ENCODE data around the gene ARHGEF4. TPM values are rescaled to one million over a fixed set of nuclear protein-coding genes. Genes with fewer than 3 reads are reported as not detected.

The ARHGEF4 gene
- polyA plus RNA-seq, 3 donors from 2014 or later: not detected

GRCh38 chr2:130846233-130846632 lies 9.5 kb downstream of the ARHGEF4 start:
- Mint-ChIP-seq H3K27me3 (ENCODE audit: low read depth in 3 of 3) (peaks cover 1 to 3% (median 2%) of the 10 kb centered on the region in 3 donors), H3K4me3 (no peak overlapping the region), H3K27ac (no peak overlapping the region), H3K4me1 (no peaks in the 10 kb centered on the region), H3K36me3 (no peaks in the 10 kb centered on the region), H3K9me3 (no peaks in the 10 kb centered on the region)
- DNase-seq: no peak

GRCh38 chr2:130846686-130847375 lies 10.1 kb downstream of the ARHGEF4 start:
- no peak for DNase-seq
- Mint-ChIP-seq H3K4me3 (no peak overlapping the region), H3K9me3 (no peaks in the 10 kb centered on the region), H3K4me1 (no peaks in the 10 kb centered on the region), H3K27ac (no peak overlapping the region), H3K36me3 (no peaks in the 10 kb centered on the region), H3K27me3 (ENCODE audit: low read depth in 3 of 3) (peaks cover 1 to 2% (median 2%) of the 10 kb centered on the region in 3 donors)

- H3K36me3 Mint-ChIP-seq: no peaks in the 10 kb centered on the region
- no peak overlapping the region for H3K4me3 Mint-ChIP-seq
- no peak for DNase-seq
- no peaks in the 10 kb centered on the region for H3K4me1 Mint-ChIP-seq
- no peak overlapping the region for H3K27ac Mint-ChIP-seq
- H3K9me3 Mint-ChIP-seq: no peaks in the 10 kb centered on the region
- H3K27me3 Mint-ChIP-seq (ENCODE audit: low read depth in 3 of 3): peaks cover 0 to 1% (median 0%) of the 10 kb centered on the region in 3 donors
These were observed 11.2 kb downstream of the ARHGEF4 start for GRCh38 chr2:130847776-130848525.

GRCh38 chr2:130848526-130849210 lies 12.0 kb downstream of the ARHGEF4 start:
- Mint-ChIP-seq H3K4me3 (no peak overlapping the region), H3K27ac (no peak overlapping the region), H3K27me3 (ENCODE audit: low read depth in 3 of 3) (peaks cover 0 to 1% (median 0%) of the 10 kb centered on the region in 3 donors), H3K9me3 (no peaks in the 10 kb centered on the region), H3K4me1 (no peaks in the 10 kb centered on the region), H3K36me3 (no peaks in the 10 kb centered on the region)
- DNase-seq: no peak

DNA sequence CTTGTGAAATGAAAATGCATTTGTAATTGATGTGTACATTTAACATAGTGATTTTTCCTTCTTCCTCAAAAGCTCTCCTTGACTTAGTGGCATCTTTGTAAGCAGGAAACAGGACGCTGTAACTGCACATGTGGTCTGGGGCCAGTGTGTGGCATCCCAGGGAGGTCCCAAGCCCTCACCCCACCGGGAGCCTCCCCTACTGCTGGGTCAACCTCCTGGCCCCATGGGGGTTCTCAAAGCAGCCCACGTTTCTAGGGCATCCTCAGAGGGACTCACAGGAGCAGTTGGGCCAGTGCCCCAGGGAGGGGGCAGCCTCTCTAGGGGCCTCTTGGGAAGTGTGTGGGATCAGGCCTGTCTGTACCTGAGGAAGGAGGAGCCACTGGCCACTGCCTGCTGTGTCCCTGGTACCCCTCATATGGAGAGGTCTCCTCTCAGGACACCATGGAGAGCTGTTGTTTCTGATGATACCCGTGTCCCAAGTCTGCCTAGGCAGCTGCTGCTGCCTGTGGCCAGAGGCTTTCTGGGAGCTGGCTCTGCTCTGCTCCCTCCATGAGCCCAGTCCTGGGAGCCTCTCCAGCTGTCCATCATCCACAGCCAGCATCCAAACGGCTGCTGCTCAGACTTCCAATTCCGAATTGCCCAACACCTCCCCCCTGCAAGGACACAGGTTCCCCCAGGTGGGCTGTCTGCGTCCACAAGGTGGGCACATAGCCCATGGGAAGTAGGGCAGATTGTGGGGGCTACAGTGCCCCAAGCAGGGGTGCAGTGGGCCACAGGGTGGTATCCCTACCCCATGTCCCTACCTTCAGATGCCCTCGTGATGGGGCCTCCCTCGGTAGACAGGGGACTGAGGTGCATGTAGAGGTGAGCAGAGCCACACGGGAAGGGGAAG lies 13.4 kb downstream of the ARHGEF4 start:
- no peaks in the 10 kb centered on the region for H3K4me1 Mint-ChIP-seq
- H3K27me3 Mint-ChIP-seq (ENCODE audit: low read depth in 3 of 3): peaks cover 0 to 2% (median 1%) of the 10 kb centered on the region in 3 donors
- no peak for DNase-seq
- no peak overlapping the region for H3K4me3 Mint-ChIP-seq
- H3K27ac Mint-ChIP-seq: no peak overlapping the region
- H3K9me3 Mint-ChIP-seq: no peaks in the 10 kb centered on the region
- H3K36me3 Mint-ChIP-seq: no peaks in the 10 kb centered on the region

- H3K9me3 Mint-ChIP-seq: peaks cover 0 to 4% (median 0%) of the 10 kb centered on the region in 6 donors
- no peak overlapping the region for H3K4me3 Mint-ChIP-seq
- H3K4me1 Mint-ChIP-seq: no peaks in the 10 kb centered on the region
- no peaks in the 10 kb centered on the region for H3K36me3 Mint-ChIP-seq
- DNase-seq: no peak
- no peak overlapping the region for H3K27ac Mint-ChIP-seq
- H3K27me3 Mint-ChIP-seq (ENCODE audit: low read depth in 3 of 3): peaks cover 0 to 2% (median 1%) of the 10 kb centered on the region in 3 donors
These were observed 14.3 kb downstream of the ARHGEF4 start for GRCh38 chr2:130850788-130851623.

DNA sequence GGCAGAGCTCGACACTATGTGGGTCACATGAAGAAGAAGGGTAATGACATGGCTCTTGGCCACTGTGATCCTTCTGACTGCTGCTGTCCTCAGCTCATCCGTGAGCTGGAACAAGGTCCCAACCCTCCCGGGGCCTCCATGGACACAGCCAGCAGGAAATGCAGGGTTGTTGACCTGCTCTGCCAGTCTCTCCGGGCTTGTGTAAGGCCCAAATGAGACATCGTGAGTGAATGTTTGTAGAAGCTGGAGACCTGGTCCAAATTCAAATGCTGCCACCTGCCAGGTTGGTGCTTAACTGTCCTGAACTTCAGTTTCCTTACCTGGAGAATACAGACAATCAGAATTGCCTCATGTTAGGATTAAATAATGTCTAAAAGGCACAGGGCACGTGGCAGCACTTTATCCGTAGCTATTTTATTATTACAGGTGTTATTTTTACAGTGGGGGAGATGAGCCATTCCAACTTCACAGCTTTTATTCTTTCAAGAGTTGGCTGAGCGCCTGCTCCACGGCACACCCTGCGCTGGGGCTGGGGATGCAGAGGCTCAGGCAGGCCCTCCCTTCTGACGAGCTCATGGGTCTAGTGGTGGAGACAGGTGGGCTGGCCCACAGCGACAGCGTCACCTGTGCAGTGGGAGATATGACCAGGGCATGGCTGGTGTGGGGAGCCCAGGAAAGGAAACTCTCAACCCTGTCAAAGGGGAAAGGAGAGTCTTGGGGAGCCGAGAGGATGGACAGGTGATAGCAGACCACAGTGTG lies 15.1 kb downstream of the ARHGEF4 start:
- Mint-ChIP-seq H3K36me3 (no peaks in the 10 kb centered on the region), H3K27me3 (ENCODE audit: low read depth in 3 of 3) (peaks cover 0 to 2% (median 1%) of the 10 kb centered on the region in 3 donors), H3K9me3 (peaks cover 0 to 6% (median 0%) of the 10 kb centered on the region in 6 donors), H3K4me1 (no peaks in the 10 kb centered on the region), H3K27ac (no peak overlapping the region), H3K4me3 (no peak overlapping the region)
- no peak for DNase-seq

- no peak overlapping the region for H3K4me3 Mint-ChIP-seq
- H3K27ac Mint-ChIP-seq: no peak overlapping the region
- H3K27me3 Mint-ChIP-seq (ENCODE audit: low read depth in 3 of 3): peaks cover 0 to 2% (median 1%) of the 10 kb centered on the region in 3 donors
- no peaks in the 10 kb centered on the region for H3K36me3 Mint-ChIP-seq
- peaks cover 0 to 6% (median 0%) of the 10 kb centered on the region in 6 donors for H3K9me3 Mint-ChIP-seq
- H3K4me1 Mint-ChIP-seq: no peaks in the 10 kb centered on the region
- no peak for DNase-seq
These were observed 15.9 kb downstream of the ARHGEF4 start for GRCh38 chr2:130852521-130853115.

GRCh38 chr2:130853391-130853790 lies 16.7 kb downstream of the ARHGEF4 start:
- Mint-ChIP-seq H3K27me3 (ENCODE audit: low read depth in 3 of 3) (peaks cover 0 to 2% (median 1%) of the 10 kb centered on the region in 3 donors), H3K4me3 (no peak overlapping the region), H3K4me1 (no peaks in the 10 kb centered on the region)

GRCh38 chr2:130854301-130854700 lies 17.6 kb downstream of the ARHGEF4 start:
- H3K4me3 Mint-ChIP-seq: no peak overlapping the region
- no peak overlapping the region for H3K27ac Mint-ChIP-seq
- peaks cover 0 to 2% (median 1%) of the 10 kb centered on the region in 3 donors for H3K27me3 Mint-ChIP-seq (ENCODE audit: low read depth in 3 of 3)
- no peaks in the 10 kb centered on the region for H3K36me3 Mint-ChIP-seq
- no peaks in the 10 kb centered on the region for H3K4me1 Mint-ChIP-seq
- peaks cover 0 to 6% (median 0%) of the 10 kb centered on the region in 6 donors for H3K9me3 Mint-ChIP-seq
- DNase-seq: no peak

More at GRCh38 chr2:130853391-130853790, 16.7 kb downstream of the ARHGEF4 start:
- Mint-ChIP-seq H3K36me3 (no peaks in the 10 kb centered on the region), H3K27ac (no peak overlapping the region), H3K9me3 (peaks cover 0 to 6% (median 0%) of the 10 kb centered on the region in 6 donors)
- DNase-seq: no peak

GRCh38 chr2:130864830-130865800 lies 28.4 kb downstream of the ARHGEF4 start:
- Mint-ChIP-seq H3K27ac (no peak overlapping the region), H3K4me3 (no peak overlapping the region), H3K4me1 (no peaks in the 10 kb centered on the region), H3K36me3 (no peaks in the 10 kb centered on the region), H3K9me3 (peaks cover 0 to 2% (median 0%) of the 10 kb centered on the region in 6 donors), H3K27me3 (ENCODE audit: low read depth in 3 of 3) (peaks cover 2 to 3% (median 2%) of the 10 kb centered on the region in 3 donors)
- DNase-seq: no peak

Measured in immature natural killer cell (primary cell).